Measurements from ENCODE around the gene PANK1. TPM values are rescaled to one million over a fixed set of nuclear protein-coding genes. Genes with fewer than 3 reads are reported as not detected.

PANK1 gene
- total RNA-seq, 3 donors from 2014 or later = 23.2 to 67.4 (median 24.1) TPM

GRCh38 chr10:89633484-89633883, 11.6 kb downstream of the PANK1 start:
- ATAC-seq = no peak
- Histone ChIP-seq H3K4me1 (ENCODE audit: low read depth) (no peaks in the 10 kb centered on the region), H3K4me3 (no peak overlapping the region), H3K9me3 (no peaks in the 10 kb centered on the region), H3K36me3 (ENCODE audit: low read depth) (no peaks in the 10 kb centered on the region)
- DNase-seq = no peak
- intact Hi-C loops (cut with DNase I, micrococcal nuclease) = no loop called here
- TF ChIP-seq, protein P1, sequence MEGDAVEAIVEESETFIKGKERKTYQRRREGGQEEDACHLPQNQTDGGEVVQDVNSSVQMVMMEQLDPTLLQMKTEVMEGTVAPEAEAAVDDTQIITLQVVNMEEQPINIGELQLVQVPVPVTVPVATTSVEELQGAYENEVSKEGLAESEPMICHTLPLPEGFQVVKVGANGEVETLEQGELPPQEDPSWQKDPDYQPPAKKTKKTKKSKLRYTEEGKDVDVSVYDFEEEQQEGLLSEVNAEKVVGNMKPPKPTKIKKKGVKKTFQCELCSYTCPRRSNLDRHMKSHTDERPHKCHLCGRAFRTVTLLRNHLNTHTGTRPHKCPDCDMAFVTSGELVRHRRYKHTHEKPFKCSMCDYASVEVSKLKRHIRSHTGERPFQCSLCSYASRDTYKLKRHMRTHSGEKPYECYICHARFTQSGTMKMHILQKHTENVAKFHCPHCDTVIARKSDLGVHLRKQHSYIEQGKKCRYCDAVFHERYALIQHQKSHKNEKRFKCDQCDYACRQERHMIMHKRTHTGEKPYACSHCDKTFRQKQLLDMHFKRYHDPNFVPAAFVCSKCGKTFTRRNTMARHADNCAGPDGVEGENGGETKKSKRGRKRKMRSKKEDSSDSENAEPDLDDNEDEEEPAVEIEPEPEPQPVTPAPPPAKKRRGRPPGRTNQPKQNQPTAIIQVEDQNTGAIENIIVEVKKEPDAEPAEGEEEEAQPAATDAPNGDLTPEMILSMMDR (IDR thresholded peaks at IDR 0.05) = no peak

- TF ChIP-seq, protein P1 (IDR thresholded peaks at IDR 0.05) = no peak
- DNase-seq (no peak), ATAC-seq (no peak)
- intact Hi-C loops (cut with DNase I, micrococcal nuclease) = no loop called here
- Histone ChIP-seq H3K36me3 (ENCODE audit: low read depth) (no peaks in the 10 kb centered on the region), H3K4me1 (ENCODE audit: low read depth) (no peaks in the 10 kb centered on the region), H3K9me3 (no peaks in the 10 kb centered on the region), H3K4me3 (no peak overlapping the region)
Measured at GRCh38 chr10:89632824-89633223, 12.2 kb downstream of the PANK1 start.

DNA sequence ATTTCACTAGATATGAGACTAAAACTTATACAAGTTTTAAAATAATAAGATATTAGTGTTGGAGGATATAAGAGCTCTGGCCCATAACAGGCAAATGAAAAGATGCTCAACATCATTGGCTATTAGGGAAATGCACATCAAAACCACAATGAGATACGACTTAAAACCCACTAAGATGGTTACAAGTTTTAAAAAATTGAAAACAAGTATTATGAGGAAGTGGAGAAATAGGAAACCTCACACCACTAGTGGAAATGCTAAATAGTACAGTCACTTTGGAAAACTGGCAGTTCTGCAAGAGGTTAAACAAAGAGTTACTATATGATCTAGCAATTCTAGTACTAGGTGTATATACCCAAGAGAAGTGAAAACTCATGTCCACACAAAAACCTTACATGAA, 17.2 kb downstream of the PANK1 start:
- DNase-seq = no peak
- no peak overlapping the region for H3K4me3 ChIP-seq
- TF ChIP-seq, protein P1 (IDR thresholded peaks at IDR 0.05) = no peak
- H3K36me3 ChIP-seq (ENCODE audit: low read depth) = no peaks in the 10 kb centered on the region
- H3K9me3 ChIP-seq = no peaks in the 10 kb centered on the region
- no peaks in the 10 kb centered on the region for H3K4me1 ChIP-seq (ENCODE audit: low read depth)
- ATAC-seq = no peak
- intact Hi-C loops (cut with DNase I, micrococcal nuclease) = no loop called here

DNA sequence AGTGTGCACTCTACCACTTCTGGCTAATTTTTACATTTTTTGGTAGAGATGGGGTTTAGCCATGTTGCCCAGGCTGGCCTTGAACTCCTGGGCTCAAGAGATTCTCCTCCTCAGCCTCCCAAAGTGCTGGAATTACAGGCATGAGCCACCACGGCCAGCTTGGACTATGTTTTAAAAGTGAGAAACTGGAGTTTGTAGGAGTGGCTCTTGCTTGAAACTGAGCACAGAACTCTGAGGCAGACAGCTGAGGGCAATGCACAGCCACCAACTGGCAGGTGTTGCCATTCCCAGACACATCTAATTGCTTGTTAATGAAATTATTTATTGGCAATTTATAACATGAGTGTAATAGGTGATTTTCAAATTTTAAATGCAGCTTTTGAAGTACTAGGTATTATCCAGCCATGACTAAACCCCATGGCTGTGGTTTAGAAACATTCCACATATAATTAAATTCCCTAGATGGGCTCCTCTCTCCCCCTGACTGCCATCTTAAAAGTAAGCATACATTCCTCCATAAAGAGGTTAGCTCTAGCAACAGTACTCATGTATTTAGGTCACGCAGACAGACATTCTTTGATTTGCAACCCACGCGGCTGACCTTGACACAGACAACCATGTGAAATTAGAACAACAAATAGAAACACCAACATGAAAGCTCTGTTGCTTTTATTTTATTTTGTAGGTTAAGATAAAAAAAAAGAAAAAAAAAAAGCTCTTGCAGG, 19.8 kb downstream of the PANK1 start:
- intact Hi-C loops (cut with DNase I, micrococcal nuclease) = no loop called here
- Histone ChIP-seq H3K9me3 (peaks cover 4% of the 10 kb centered on the region), H3K4me1 (ENCODE audit: low read depth) (no peaks in the 10 kb centered on the region), H3K4me3 (no peak overlapping the region), H3K36me3 (ENCODE audit: low read depth) (no peaks in the 10 kb centered on the region)
- TF ChIP-seq, protein P1 (IDR thresholded peaks at IDR 0.05) = no peak
- no peak for DNase-seq
- no peak for ATAC-seq

DNA sequence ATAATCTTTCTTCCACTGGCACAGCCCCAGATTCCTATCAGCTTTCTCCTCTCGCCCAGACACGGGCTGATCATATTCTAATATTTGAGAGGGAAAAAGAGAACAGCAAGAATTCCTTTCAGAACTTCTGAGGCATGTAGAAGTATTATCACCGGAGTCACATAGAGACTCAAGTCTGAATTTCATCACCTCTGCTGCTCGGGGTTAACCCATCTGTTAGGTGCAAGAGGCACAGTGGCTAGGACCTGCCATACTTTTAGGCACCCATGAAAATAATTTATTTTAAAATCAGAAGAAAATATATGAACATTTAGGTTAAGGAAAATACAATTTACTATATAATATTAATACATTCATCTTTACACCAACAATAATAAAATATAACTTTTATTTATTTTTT, 21.0 kb downstream of the PANK1 start:
- H3K4me1 ChIP-seq (ENCODE audit: low read depth) = no peaks in the 10 kb centered on the region
- intact Hi-C loops (cut with DNase I, micrococcal nuclease) = no loop called here
- no peak overlapping the region for H3K4me3 ChIP-seq
- no peaks in the 10 kb centered on the region for H3K36me3 ChIP-seq (ENCODE audit: low read depth)
- TF ChIP-seq, protein P1 (IDR thresholded peaks at IDR 0.05) = no peak
- DNase-seq (no peak), ATAC-seq (no peak)
- H3K9me3 ChIP-seq = peaks cover 7% of the 10 kb centered on the region
